NCI-H1930 (cell line): ENCODE measurements around the gene DLGAP1.
"Not testable (repeated sequence)": the region's sequence is repeated elsewhere in the genome, so short reads cannot be mapped to it uniquely, and the experiment has no call there.

ENCODE experiments used
- DNase-seq, 2 experiments: peaks; one replicate each; lab custom pipeline; 2025; lab: John Stamatoyannopoulos, UW

Gene DLGAP1

GRCh38 chr18:4455113-4455811, at the start of gene DLGAP1:
Gene DLGAP1 (minus strand): TSS chr18:4455307.
- peak; percentile 23 to 50 for DNase-seq

DNA sequence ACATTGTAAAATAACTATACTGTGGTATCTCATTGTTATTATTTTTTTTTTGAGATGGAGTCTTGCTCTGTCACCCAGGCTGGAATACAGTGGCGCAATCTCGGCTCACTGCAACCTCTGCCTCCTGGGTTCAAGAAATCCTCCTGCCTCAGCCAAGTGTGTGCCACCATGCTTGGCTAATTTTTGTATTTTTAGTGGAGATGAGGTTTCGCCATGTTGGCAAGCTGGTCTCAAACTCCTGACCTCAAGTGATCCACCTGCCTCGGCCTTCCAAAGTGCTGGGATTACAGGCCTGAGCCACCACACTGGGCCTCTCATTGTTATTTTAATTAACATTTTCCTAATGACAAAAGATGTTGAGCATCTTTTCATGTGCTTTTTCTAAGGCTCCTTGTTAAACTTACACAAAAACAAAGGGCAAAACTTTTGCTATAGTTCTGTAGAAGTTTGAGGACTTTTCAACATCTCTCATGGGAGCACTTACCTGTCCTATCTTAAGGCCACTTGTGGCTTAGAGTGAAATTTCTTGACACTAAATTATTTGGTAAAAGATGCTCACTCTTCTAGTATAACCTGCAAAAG, 39.7 kb upstream of the DLGAP1 start:
- not testable (repeated sequence) for DNase-seq

GRCh38 chr18:4468511-4468910, 13.4 kb upstream of the DLGAP1 start:
- no peak for DNase-seq

DNA sequence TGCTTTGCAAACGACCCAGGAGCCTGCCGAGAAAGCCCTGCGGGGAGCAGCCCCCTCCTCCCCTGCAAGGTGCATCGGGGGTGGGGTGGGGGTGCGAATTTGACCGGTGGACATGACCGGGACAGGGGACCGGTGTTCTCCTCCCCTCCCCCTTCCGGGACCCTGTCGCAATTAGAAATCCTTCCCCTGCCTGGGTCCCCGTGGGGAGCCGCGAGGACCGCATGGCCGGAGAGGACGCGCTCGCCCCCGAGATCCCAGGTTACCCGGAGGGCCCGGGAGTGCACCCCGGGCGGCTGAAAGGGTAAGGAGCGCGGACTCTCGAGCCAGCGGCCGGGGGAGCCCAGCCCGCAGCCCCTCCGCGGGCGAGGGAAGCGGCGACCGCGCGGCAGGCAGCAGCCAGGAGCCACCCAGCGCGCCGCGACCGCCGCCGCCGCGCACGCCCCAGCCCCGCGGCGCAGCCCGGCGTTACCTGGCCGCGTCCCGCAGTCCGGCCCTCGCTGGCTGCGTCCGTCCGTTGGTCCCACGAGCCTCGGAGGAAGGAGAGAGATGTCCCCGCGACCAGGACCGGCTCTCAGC, 482 bp downstream of the DLGAP1 start:
- DNase-seq: no peak

GRCh38 chr18:4453874-4454536, 1.1 kb downstream of the DLGAP1 start:
- no peak for DNase-seq

DNA sequence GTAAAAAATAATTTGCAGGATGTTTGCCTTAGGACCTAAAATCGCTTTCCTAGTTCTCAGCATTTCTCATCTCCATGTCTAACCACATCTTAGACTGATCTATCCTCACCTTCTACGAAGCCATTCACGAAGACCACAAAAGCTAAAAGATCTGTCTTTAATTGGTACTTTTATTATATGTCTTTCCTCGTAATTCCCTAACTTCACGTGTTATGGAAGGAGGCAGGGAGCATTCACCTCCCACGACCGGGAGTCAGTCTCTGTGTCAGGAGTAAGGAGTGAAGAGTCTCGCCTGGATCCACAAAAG, 1.6 kb downstream of the DLGAP1 start:
- DNase-seq: no peak

GRCh38 chr18:4450065-4450658, 4.9 kb downstream of the DLGAP1 start:
- no peak for DNase-seq

- DNase-seq: no peak
Measured at GRCh38 chr18:4445902-4446301, 9.2 kb downstream of the DLGAP1 start.

GRCh38 chr18:4444306-4444705, 10.8 kb downstream of the DLGAP1 start:
- DNase-seq: no peak

- no peak for DNase-seq
Measured at GRCh38 chr18:4441098-4441497, 14.0 kb downstream of the DLGAP1 start.

- DNase-seq: no peak
Measured at GRCh38 chr18:4438938-4439337, 16.2 kb downstream of the DLGAP1 start.

- DNase-seq: no peak
Measured at GRCh38 chr18:4433717-4434116, 21.4 kb downstream of the DLGAP1 start.

DNA sequence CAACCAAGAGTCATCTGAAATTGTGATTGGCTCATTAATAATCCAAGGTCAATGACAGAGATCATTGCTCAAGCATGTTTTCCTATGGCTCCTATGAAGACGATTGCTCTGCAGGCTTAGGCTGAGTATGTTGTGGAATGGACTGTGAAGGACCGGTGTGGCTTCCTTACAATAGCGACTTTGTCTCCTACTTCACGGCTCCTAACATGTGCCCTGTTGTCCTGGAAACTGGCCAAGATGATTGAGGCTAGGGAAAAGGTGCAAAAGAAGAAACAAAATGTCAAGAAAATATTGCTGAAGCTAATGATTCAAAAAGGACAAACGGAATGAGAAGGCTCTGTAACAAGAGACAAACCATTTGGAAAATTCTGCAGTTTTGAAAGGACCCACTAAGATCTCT, 24.3 kb downstream of the DLGAP1 start:
- DNase-seq: no peak

GRCh38 chr18:4417714-4418113, 37.4 kb downstream of the DLGAP1 start:
- DNase-seq: no peak

DNA sequence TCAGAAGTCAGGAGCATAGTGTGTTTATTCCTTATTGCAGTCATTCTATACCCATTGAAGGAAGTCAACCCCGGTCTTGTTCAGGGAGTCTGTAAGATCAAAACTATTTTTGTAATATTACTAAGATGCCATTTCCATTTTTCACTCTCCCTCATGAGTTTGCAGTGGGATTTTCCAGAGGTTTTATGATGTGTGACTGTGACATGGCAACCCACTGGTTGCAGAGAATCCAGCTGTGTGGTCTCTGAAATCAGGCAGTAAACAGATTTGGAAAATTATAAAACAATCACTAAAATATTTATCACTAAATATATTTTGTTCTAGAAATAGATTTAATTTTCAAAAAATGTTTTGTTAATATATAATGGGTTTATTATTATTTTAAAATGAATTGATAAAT, 38.1 kb downstream of the DLGAP1 start:
- DNase-seq: no peak

- no peak for DNase-seq
Measured at GRCh38 chr18:4412286-4412685, 42.8 kb downstream of the DLGAP1 start.

DNA sequence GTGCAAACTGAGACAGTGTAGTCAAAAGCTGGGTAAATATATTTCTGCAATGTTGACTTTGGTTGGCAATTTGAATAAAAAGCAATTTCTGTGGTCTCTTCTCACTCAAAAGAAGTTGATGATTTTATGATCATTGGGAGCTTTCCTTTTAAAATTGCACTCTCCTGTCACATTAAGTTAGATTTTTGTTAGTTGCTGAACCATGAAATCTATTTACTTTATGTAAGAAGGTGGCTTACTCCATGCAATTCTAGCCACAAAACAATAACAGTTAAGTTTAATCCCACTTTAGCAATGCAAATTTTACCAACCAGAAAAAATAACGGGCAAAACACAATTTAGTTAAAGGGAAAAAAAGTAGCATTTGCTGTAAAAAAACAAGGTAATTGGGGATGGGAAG, 48.3 kb downstream of the DLGAP1 start:
- DNase-seq: no peak

DNA sequence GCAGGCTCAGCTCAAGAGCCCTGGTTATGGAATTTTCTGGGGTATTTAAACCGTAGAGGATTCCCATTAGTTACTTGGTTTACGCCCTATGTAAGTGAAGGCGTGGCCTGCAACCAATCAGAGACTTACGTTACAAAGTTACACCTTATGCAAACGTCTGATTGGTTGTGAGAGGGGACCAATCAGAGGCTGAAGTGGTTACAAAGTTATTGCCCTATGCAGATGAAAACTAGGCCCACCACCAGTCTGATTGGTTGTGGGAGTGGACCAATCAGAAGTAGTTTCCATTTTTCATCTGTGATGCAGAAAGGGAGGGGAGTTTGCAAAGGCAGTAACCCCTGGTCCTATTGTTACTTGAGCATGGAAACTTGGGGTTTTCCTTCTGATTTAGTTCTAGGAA, 49.1 kb downstream of the DLGAP1 start:
- DNase-seq: no peak

DNA sequence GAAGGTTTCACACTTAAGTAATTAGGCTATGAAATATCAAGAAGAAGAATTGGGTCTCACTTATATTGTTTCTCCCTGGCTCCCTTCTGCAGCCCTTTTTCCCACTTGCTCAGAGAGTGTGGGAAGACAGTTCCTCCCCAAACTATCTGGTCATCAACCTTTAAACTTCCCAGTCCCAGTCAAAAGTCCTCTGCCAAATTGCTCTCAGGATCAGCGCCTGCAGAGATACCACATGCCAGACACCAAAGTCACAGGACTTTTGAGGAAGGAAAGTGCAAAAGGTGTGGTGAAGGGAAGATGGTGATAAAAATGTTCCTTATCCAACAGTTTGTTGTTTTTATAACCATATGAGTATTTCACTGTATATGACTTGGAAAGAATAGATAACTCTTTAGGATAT, 51.3 kb downstream of the DLGAP1 start:
- DNase-seq: no peak

DNA sequence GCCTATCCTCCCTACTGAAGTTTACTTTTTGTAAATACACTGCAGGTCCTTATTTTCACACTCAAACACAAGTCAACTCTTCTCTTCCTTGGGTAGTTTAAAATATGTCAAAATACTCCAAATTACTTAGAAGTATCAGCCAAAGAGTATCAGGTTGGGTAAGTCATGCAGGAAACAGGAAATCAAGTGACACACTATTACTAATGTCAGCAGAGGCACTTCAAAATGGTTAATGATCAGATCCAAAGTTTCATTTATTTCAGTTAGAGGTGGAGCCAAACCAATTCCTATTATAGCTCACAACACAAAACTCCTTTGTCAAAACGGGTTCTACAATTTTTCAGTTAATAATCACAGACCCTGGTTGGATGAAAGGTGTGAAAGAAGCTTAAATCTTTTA, 54.2 kb downstream of the DLGAP1 start:
- DNase-seq: no peak

DNA sequence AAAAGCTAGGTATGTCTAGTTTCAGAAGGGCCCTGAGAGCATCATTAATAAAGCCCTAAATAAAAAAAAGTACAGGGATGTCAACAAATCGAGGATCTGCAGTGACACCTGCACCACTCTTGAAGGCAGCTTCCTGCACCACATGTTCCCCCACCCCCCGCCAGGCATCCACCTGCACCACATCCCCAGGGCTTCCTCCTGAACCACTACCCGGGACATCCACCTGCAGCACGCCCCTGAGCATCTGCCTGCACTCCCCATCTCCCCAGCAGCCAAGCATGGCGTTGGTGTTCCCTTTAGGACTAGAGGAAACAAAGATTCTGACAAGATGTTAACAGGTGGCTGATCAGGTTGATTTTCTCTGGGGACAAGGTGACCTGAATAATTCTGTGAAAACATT, 55.2 kb downstream of the DLGAP1 start:
- DNase-seq: no peak

GRCh38 chr18:4394700-4395099, 60.4 kb downstream of the DLGAP1 start:
- DNase-seq: no peak

- DNase-seq: no peak
Measured at GRCh38 chr18:4391859-4392258, 63.2 kb downstream of the DLGAP1 start.
